PFSK-1 (cell line): ENCODE data around the gene ERCC3.

Experiments
- FOXP2 ChIP-seq: optimal IDR thresholded peaks from 2 replicates; pipeline ENCODE3; 2011; ENCODE audit warnings: borderline replicate concordance, control low read depth, inconsistent platforms; ENCODE audit not compliant: insufficient read depth; ENCODE audit errors: extremely low read length, extremely low read depth
- SIN3A ChIP-seq: IDR thresholded peaks from 2 replicates; pipeline ENCODE4 v1.6.1; 2012; ENCODE audit warnings: mild to moderate bottlenecking, low read length, moderate library complexity, borderline replicate concordance; ENCODE audit not compliant: insufficient read depth

DNA sequence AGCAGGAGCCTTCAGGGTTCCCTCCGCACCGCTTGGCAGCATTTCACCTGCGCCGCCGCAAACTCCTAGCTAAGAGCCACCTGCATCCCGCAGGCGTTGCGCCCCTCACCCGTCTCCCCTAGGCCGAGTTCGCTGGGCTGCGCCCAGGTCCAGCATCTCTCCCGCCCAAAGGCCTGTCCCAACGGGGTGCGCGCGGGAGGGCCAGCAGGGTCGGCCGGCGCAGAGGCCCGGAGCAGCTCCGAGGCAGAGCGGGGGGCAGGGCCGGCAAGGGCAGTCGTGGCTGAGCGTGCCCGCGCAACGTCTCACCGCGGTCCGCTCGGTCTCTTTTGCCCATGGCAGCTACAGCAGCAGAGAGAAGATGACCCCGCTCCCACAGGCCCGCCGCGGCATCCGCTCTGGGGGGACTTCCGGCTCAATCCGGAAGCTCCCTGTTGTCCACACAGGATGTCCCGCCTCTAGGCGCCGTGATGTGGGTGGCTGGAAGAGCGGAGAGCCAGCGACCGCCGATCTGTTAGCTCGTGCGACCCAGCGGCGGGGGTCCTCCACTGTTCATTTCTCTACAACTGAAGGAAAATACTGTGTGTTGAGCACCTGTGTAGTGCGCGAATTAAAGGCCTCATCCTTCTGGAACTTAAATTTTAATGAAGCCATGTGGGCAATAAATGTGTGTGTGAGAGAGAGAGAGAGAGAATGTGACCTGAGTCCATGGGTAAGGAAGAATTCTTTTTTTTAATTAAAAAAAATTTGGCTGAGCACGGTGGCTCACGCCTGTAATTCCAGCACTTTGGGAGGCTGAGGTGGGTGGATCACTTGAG, at the start of gene ERCC3:
- TF ChIP-seq SIN3A (no peak), FOXP2 (no peak)
